ENCODE results near the gene CD2AP. TPM values are rescaled to one million over a fixed set of nuclear protein-coding genes. Genes with fewer than 3 reads are reported as not detected.

The CD2AP gene
- total RNA-seq, 3 donors from 2014 or later: 21.3 to 60.7 (median 34.4) TPM

DNA sequence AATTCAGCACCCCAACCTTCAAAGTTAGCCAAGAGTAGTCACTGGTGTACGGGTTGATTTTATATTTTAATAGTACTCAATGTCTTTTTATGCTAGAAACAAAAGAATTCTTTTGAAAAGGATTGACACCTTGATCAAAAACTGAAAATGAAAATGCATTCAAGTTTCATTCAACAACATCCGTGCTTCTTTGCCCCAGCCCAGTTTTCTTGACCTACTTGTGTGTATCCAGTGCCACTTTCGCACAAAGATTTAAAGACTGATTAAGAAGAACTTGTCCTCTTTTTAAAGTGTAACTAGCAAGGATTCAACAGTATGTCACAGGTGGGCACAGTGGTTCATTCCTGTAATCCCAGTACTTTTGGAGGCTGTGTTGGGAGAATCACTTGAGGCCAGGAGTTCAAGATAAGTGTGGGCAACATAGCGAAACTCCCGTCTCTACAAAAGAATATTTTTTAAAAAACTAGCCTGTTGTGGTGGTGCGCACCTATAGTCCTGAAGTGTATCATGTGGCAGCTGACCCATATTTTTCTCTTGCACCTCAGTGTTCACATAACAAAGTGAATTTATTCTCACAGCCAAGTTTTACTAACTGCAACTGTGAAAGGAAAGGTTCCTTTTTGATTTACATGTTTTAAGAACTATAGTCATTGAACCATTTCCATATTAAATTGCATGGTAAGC lies 22.7 kb upstream of the CD2AP start:
- intact Hi-C loops (cut with DNase I; ENCODE audit: low total_unique reads): no loop called here
- no peaks in the 10 kb centered on the region for H3K9me3 ChIP-seq
- H3K27ac ChIP-seq: no peak overlapping the region
- no peaks in the 10 kb centered on the region for H3K36me3 ChIP-seq
- no peaks in the 10 kb centered on the region for H3K4me1 ChIP-seq
- no peak overlapping the region for H3K4me3 ChIP-seq
- no peak for DNase-seq (ENCODE audit: low spot score in 2 of 2)
- TF ChIP-seq POLR2A (IDR thresholded peaks at IDR 0.05): no peak
- no peak for TF ChIP-seq POLR2AphosphoS5 (IDR thresholded peaks at IDR 0.05)
- no peak for TF ChIP-seq CTCF (IDR thresholded peaks at IDR 0.05)
- H3K27me3 ChIP-seq: no peaks in the 10 kb centered on the region

DNA sequence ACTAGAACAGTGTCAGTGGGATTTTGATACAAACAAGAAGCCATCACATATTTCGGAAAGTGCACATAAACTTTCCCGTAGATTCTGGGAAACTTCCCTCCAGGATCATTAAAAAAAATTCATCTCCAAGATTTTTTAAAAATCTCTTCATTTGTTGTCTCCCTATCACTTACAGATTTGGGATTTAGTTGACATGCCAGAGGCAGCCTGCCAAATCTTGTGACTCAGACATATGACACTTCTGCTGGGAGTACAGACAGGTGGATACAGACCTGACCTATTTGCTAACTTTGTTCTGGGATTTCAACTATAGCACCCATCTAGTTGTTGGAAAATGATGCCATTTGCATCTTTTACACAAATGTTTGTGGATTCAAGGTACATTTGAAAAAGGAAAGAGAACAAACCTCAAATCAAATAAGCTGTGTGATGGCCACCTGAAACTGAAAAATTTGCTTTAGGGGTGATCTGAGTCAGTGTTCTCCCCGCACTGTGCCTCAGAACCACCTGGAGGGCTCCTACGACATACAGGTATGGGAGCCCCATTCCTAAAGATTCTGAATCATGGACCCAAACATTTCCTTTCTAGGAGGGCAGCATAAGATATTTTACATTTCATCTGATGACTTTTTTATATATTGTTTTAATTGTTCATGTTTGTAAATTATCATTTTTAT lies 21.9 kb upstream of the CD2AP start:
- H3K4me1 ChIP-seq: no peaks in the 10 kb centered on the region
- H3K36me3 ChIP-seq: no peaks in the 10 kb centered on the region
- H3K4me3 ChIP-seq: no peak overlapping the region
- intact Hi-C loops (cut with DNase I; ENCODE audit: low total_unique reads): no loop called here
- no peaks in the 10 kb centered on the region for H3K27me3 ChIP-seq
- no peak for TF ChIP-seq POLR2AphosphoS5 (IDR thresholded peaks at IDR 0.05)
- TF ChIP-seq POLR2A (IDR thresholded peaks at IDR 0.05): no peak
- TF ChIP-seq CTCF (IDR thresholded peaks at IDR 0.05): no peak
- no peak for DNase-seq (ENCODE audit: low spot score in 2 of 2)
- H3K27ac ChIP-seq: no peak overlapping the region
- no peaks in the 10 kb centered on the region for H3K9me3 ChIP-seq

DNA sequence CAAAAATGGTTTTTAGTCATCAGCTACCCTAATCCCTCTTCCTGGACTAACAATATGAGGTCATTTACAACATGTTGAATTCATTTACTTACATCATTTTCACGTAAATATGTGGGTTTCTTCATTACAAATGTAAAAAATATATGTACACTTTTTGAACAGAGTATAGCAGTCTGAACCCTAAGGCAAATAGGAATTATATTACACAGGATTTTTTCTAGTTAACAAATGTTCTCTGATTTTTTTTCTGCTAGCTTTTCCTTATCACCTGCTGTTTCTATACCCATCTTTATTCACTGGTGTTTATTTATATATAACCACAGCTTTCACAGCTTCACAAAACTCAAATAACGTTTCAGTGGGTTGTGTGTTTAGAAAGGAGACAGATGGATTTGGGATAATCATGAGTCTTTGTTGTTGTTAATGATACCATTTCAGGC lies 21.0 kb upstream of the CD2AP start:
- intact Hi-C loops (cut with DNase I; ENCODE audit: low total_unique reads): no loop called here
- Histone ChIP-seq H3K9me3 (no peaks in the 10 kb centered on the region), H3K27ac (no peak overlapping the region), H3K4me3 (no peak overlapping the region), H3K36me3 (no peaks in the 10 kb centered on the region), H3K27me3 (no peaks in the 10 kb centered on the region), H3K4me1 (no peaks in the 10 kb centered on the region)
- TF ChIP-seq POLR2AphosphoS5 (IDR thresholded peaks at IDR 0.05) (no peak), CTCF (IDR thresholded peaks at IDR 0.05) (no peak), POLR2A (IDR thresholded peaks at IDR 0.05) (no peak)
- no peak for DNase-seq (ENCODE audit: low spot score in 2 of 2)

- Histone ChIP-seq H3K4me3 (no peak overlapping the region), H3K36me3 (no peaks in the 10 kb centered on the region), H3K27me3 (no peaks in the 10 kb centered on the region), H3K27ac (no peak overlapping the region), H3K9me3 (no peaks in the 10 kb centered on the region), H3K4me1 (no peaks in the 10 kb centered on the region)
- no peak for DNase-seq (ENCODE audit: low spot score in 2 of 2)
- TF ChIP-seq POLR2AphosphoS5 (IDR thresholded peaks at IDR 0.05) (no peak), CTCF (IDR thresholded peaks at IDR 0.05) (no peak), POLR2A (IDR thresholded peaks at IDR 0.05) (no peak)
- intact Hi-C loops (cut with DNase I; ENCODE audit: low total_unique reads): no loop called here
These were observed 20.2 kb upstream of the CD2AP start for GRCh38 chr6:47457370-47457769.

DNA sequence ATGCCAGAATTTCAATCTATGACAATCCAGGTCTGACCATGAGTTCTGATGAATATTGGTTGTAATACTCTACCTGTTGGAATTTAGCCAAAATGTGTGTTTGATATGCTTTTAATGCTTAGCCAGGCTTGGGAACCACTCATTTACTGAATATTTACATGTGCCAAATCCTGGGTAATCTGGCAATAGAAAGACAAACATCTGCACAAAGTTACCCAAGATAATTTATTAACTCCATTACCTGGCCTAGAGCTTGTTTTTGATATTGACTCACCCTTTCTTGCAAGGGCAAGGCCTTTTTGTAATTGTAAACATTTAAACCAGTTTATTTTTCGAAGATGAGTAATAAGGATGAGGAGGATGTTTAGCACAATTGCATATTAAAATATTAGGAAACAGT lies 13.5 kb upstream of the CD2AP start:
- Histone ChIP-seq H3K9me3 (no peaks in the 10 kb centered on the region), H3K36me3 (no peaks in the 10 kb centered on the region), H3K4me3 (no peak overlapping the region), H3K27me3 (no peaks in the 10 kb centered on the region), H3K4me1 (no peaks in the 10 kb centered on the region), H3K27ac (no peak overlapping the region)
- intact Hi-C loops (cut with DNase I; ENCODE audit: low total_unique reads): no loop called here
- TF ChIP-seq POLR2AphosphoS5 (IDR thresholded peaks at IDR 0.05) (no peak), CTCF (IDR thresholded peaks at IDR 0.05) (no peak), POLR2A (IDR thresholded peaks at IDR 0.05) (no peak)
- DNase-seq (ENCODE audit: low spot score in 2 of 2): no peak

Measured in breast epithelium (tissue), 4 donors.